Endothelial cell of umbilical vein (primary cell): ENCODE results near the gene SYT11.

Source experiments
- POLR2AphosphoS5 ChIP-seq: IDR thresholded peaks from 2 replicates; pipeline ENCODE4 v1.6.1; 2012; ENCODE audit warnings: low read depth, mild to moderate bottlenecking, control low read depth, low read length, moderate library complexity; ENCODE audit not compliant: insufficient read depth
- TF ChIP-seq, protein P1 (sequence below), 2 donors: IDR thresholded peaks; 1 replicate in 1 of 2; 2 replicates in 1 of 2; pipeline ENCODE4 v1.5.1; 2011; ENCODE audit warnings: low read length in 2 of 2, mild to moderate bottlenecking in 2 of 2, moderate library complexity in 2 of 2, control low read depth in 1 of 2, inconsistent platforms in 1 of 2, low read depth in 1 of 2; ENCODE audit not compliant: insufficient read depth in 1 of 2; ENCODE audit errors: extremely low read depth in 1 of 2

DNA sequence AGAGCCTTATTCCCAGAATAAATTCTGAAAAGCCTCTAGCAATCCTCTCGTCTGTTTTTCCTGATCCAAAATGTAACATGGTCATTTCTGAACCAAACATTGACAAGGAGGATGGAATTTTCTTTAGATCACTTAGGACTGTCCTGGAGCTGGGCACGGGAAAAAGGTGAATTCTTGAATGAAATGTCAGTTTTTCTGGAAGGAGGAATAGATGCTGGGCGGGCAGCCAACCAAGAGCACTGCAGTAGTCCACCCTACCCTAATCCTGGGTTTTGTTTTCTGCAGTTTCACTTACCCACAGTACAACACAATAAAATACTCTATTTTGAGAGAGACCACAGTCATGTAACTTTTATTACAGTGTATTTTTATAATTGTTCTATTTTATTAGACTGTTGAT is 30.9 kb downstream of the SYT11 start:
- TF ChIP-seq, protein P1, sequence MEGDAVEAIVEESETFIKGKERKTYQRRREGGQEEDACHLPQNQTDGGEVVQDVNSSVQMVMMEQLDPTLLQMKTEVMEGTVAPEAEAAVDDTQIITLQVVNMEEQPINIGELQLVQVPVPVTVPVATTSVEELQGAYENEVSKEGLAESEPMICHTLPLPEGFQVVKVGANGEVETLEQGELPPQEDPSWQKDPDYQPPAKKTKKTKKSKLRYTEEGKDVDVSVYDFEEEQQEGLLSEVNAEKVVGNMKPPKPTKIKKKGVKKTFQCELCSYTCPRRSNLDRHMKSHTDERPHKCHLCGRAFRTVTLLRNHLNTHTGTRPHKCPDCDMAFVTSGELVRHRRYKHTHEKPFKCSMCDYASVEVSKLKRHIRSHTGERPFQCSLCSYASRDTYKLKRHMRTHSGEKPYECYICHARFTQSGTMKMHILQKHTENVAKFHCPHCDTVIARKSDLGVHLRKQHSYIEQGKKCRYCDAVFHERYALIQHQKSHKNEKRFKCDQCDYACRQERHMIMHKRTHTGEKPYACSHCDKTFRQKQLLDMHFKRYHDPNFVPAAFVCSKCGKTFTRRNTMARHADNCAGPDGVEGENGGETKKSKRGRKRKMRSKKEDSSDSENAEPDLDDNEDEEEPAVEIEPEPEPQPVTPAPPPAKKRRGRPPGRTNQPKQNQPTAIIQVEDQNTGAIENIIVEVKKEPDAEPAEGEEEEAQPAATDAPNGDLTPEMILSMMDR (IDR thresholded peaks at IDR 0.05; ENCODE audit: extremely low read depth in 1 of 2, insufficient read depth in 1 of 2, low read depth in 1 of 2, low read length in 2 of 2) = no peak
- TF ChIP-seq POLR2AphosphoS5 = no peak
